HEK293T (cell line): ENCODE measurements around the gene MEAK7.

Experiments used
- ARNT ChIP-seq: fragments of 450-650 bp; IDR thresholded peaks from 2 replicates; pipeline ENCODE4 v1.6.1; 2017; ENCODE audit warnings: mild to moderate bottlenecking
- BHLHE40 ChIP-seq: fragments of 450-650 bp; IDR thresholded peaks from 2 replicates; pipeline ENCODE4 v1.6.1; 2016; ENCODE audit warnings: mild to moderate bottlenecking, moderate library complexity, borderline replicate concordance
- ELF4 ChIP-seq: fragments of 450-650 bp; IDR thresholded peaks from 2 replicates; pipeline ENCODE4 v1.6.1; 2017; ENCODE audit warnings: antibody characterized with exemption
- FOXA1 ChIP-seq: fragments of 450-650 bp; IDR thresholded peaks from 2 replicates; pipeline ENCODE4 v1.6.1; 2016; ENCODE audit warnings: mild to moderate bottlenecking
- FOXK2 ChIP-seq: fragments of 450-650 bp; IDR thresholded peaks from 2 replicates; pipeline ENCODE4 v1.6.1; 2016; ENCODE audit warnings: mild to moderate bottlenecking
- LEF1 ChIP-seq: fragments of 450-650 bp; IDR thresholded peaks from 2 replicates; pipeline ENCODE4 v1.6.1; 2017; ENCODE audit warnings: mild to moderate bottlenecking, borderline replicate concordance
- NFRKB ChIP-seq: fragments of 450-650 bp; IDR thresholded peaks from 2 replicates; pipeline ENCODE4 v1.6.1; 2016; ENCODE audit warnings: mild to moderate bottlenecking, moderate library complexity
- SP1 ChIP-seq: fragments of 450-650 bp; IDR thresholded peaks from 2 replicates; pipeline ENCODE4 v1.6.1; 2017
- SUZ12 ChIP-seq: fragments of 450-650 bp; IDR thresholded peaks from 2 replicates; pipeline ENCODE4 v1.6.1; 2016; ENCODE audit warnings: mild to moderate bottlenecking
- ZNF384 ChIP-seq: fragments of 450-650 bp; IDR thresholded peaks from 2 replicates; pipeline ENCODE4 v1.6.1; 2016

GRCh38 chr16:84484579-84485254, 19.7 kb downstream of the MEAK7 start:
- TF ChIP-seq ARNT (no peak), BHLHE40 (no peak), FOXK2 (no peak), SP1 (no peak), ELF4 (no peak), NFRKB (no peak), SUZ12 (no peak), LEF1 (no peak), ZNF384 (no peak), FOXA1 (no peak)
